Endothelial cell of umbilical vein (primary cell): ENCODE data around the gene PPP1R1A.

Source experiments
- EZH2 ChIP-seq: IDR thresholded peaks from 2 replicates; pipeline ENCODE4 v1.6.1; 2012; ENCODE audit warnings: borderline replicate concordance, low read depth, mild to moderate bottlenecking, moderate library complexity, low read length, inconsistent platforms; ENCODE audit not compliant: severe bottlenecking
- POLR2A ChIP-seq: IDR thresholded peaks from 2 replicates; pipeline ENCODE4 v1.6.1; 2012; ENCODE audit warnings: low read depth, mild to moderate bottlenecking, control low read depth, low read length
- POLR2AphosphoS5 ChIP-seq: IDR thresholded peaks from 2 replicates; pipeline ENCODE4 v1.6.1; 2012; ENCODE audit warnings: low read depth, mild to moderate bottlenecking, control low read depth, low read length, moderate library complexity; ENCODE audit not compliant: insufficient read depth
- TF ChIP-seq, protein P1 (sequence below), 2 donors: IDR thresholded peaks; 1 replicate in 1 of 2; 2 replicates in 1 of 2; pipeline ENCODE4 v1.5.1; 2011; ENCODE audit warnings: low read length in 2 of 2, mild to moderate bottlenecking in 2 of 2, moderate library complexity in 2 of 2, control low read depth in 1 of 2, inconsistent platforms in 1 of 2, low read depth in 1 of 2; ENCODE audit not compliant: insufficient read depth in 1 of 2; ENCODE audit errors: extremely low read depth in 1 of 2

DNA sequence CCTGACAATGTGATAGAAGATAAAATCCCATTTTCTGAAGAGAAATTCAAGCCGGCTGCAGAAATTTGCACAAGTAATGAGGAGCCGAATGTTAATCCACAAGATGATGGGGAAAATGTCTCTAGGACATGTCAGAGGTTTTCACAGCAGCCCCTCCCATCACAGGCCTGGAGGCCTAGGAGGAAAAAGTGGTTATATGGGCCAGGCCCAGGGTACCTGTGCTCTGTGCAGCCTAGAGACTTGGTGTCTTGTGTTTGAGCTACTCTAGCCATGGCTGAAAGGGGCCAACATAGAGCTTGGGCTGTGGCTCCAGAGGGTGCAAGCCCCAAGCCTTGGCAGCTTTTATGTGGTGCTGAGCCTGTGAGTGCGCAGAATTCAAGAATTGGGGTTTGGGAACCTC, 38.8 kb upstream of the PPP1R1A start:
- TF ChIP-seq EZH2 (no peak), POLR2AphosphoS5 (no peak), POLR2A (no peak)
- TF ChIP-seq, protein P1, sequence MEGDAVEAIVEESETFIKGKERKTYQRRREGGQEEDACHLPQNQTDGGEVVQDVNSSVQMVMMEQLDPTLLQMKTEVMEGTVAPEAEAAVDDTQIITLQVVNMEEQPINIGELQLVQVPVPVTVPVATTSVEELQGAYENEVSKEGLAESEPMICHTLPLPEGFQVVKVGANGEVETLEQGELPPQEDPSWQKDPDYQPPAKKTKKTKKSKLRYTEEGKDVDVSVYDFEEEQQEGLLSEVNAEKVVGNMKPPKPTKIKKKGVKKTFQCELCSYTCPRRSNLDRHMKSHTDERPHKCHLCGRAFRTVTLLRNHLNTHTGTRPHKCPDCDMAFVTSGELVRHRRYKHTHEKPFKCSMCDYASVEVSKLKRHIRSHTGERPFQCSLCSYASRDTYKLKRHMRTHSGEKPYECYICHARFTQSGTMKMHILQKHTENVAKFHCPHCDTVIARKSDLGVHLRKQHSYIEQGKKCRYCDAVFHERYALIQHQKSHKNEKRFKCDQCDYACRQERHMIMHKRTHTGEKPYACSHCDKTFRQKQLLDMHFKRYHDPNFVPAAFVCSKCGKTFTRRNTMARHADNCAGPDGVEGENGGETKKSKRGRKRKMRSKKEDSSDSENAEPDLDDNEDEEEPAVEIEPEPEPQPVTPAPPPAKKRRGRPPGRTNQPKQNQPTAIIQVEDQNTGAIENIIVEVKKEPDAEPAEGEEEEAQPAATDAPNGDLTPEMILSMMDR (IDR thresholded peaks at IDR 0.05; ENCODE audit: extremely low read depth in 1 of 2, insufficient read depth in 1 of 2, low read depth in 1 of 2, low read length in 2 of 2) = no peak
